B cell (primary cell): ENCODE results near the gene SPHK2. TPM values are rescaled to one million over a fixed set of nuclear protein-coding genes. Genes with fewer than 3 reads are reported as not detected.

Experiments used
- ATAC-seq: fragments of 200-7000 bp; cut with Tn5 transposase; one replicate; pipeline ENCODE4 v1.10.0; 2021; ENCODE audit warnings: low read depth, mild to moderate bottlenecking, moderate number of reproducible peaks, moderate library complexity
- CTCF ChIA-PET: fragments of 350-600 bp; sonication (Branson Sonifier 250); formaldehyde crosslinking; loops from one replicate; lab custom pipeline; 2021; ENCODE audit warnings: antibody characterized with exemption, inconsistent platforms; lab: Charles Lee
- POLR2A ChIA-PET: fragments of 350-600 bp; sonication (Branson Sonifier 250); formaldehyde crosslinking; loops from one replicate; lab custom pipeline; 2021; ENCODE audit warnings: antibody characterized with exemption; lab: Charles Lee
- DNase-seq: peaks from one replicate; pipeline ENCODE4 v3.0.0; 2013
- H2AFZ ChIP-seq: 2 replicates; pipeline ENCODE4 v1.6.1; 2012; ENCODE audit warnings: mild to moderate bottlenecking, low read depth, low read length; ENCODE audit not compliant: insufficient read depth, poor library complexity, severe bottlenecking
- H3K27ac ChIP-seq, 2 donors: 1 replicate in 1 of 2; 2 replicates in 1 of 2; pipeline ENCODE4 v1.5.1; 2012 to 2013; ENCODE audit warnings: low read length in 2 of 2, mild to moderate bottlenecking in 2 of 2, moderate library complexity in 1 of 2
- H3K27me3 ChIP-seq, 4 experiments: fragments of 200-600 bp in 1 of 4; sonication (generic) in 1 of 4; replicated peaks in 1 of 4; 1 replicate in 2 of 4; 2 replicates in 2 of 4; pipeline versions ENCODE4 v1.6.1 to v1.7.0; 2013 to 2016; ENCODE audit warnings: low read length in 3 of 4, mild to moderate bottlenecking in 2 of 4, mixed read lengths in 1 of 4, moderate library complexity in 1 of 4; ENCODE audit not compliant: insufficient read depth in 4 of 4, control insufficient read depth in 3 of 4; ENCODE audit errors: control extremely low read depth in 1 of 4
- H3K36me3 ChIP-seq, 2 experiments: replicated peaks in 1 of 2; 1 replicate in 1 of 2; 2 replicates in 1 of 2; pipeline versions ENCODE4 v1.6.1 to v1.7.1; 2013; ENCODE audit warnings: low read length in 1 of 2; ENCODE audit not compliant: insufficient read depth in 2 of 2, control insufficient read depth in 1 of 2; ENCODE audit errors: control extremely low read depth in 1 of 2, extremely low read depth in 1 of 2
- H3K4me1 ChIP-seq, 2 donors: fragments of 200-600 bp in 1 of 2; sonication (generic) in 1 of 2; 1 replicate in 1 of 2; 2 replicates in 1 of 2; pipeline versions ENCODE4 v1.5.1 to v1.6.1; 2013 to 2017; ENCODE audit warnings: low read length in 2 of 2; ENCODE audit not compliant: control insufficient read depth in 2 of 2, insufficient read depth in 2 of 2
- H3K4me2 ChIP-seq: replicated peaks from 2 replicates; pipeline ENCODE3; 2012; ENCODE audit warnings: mild to moderate bottlenecking, low read depth, low read length; ENCODE audit not compliant: poor library complexity, severe bottlenecking
- H3K4me3 ChIP-seq, 5 experiments: fragments of 200-600 bp in 1 of 5; sonication (generic) in 1 of 5; 1 replicate in 3 of 5; 2 replicates in 2 of 5; pipeline versions ENCODE4 v1.5.1 to v1.7.0; 2011 to 2016; ENCODE audit warnings: low read length in 4 of 5, mild to moderate bottlenecking in 4 of 5, low read depth in 2 of 5, control low read depth in 1 of 5, moderate library complexity in 1 of 5; ENCODE audit not compliant: insufficient read depth in 1 of 5; ENCODE audit errors: control extremely low read depth in 1 of 5, extremely low read depth in 1 of 5
- H3K79me2 ChIP-seq: fragments of 200-600 bp; sonication (generic); one replicate; pipeline ENCODE4 v1.6.0; 2016; ENCODE audit warnings: low read length; ENCODE audit not compliant: control insufficient read depth, insufficient read depth
- H3K9ac ChIP-seq: fragments of 200-600 bp; sonication (generic); 2 replicates; pipeline ENCODE4 v1.6.1; 2017; ENCODE audit warnings: mild to moderate bottlenecking, low read length, moderate library complexity
- H3K9me3 ChIP-seq, 3 donors: one replicate each; pipeline versions ENCODE4 v1.6.1 to v1.7.1; 2013; ENCODE audit warnings: low read length in 2 of 3; ENCODE audit not compliant: control insufficient read depth in 2 of 3, insufficient read depth in 1 of 3; ENCODE audit errors: control extremely low read depth in 1 of 3
- H4K20me1 ChIP-seq: 2 replicates; pipeline ENCODE4 v1.6.0; 2012; ENCODE audit warnings: mild to moderate bottlenecking, low read length; ENCODE audit not compliant: insufficient read depth, control insufficient read depth, poor library complexity, severe bottlenecking
- H3K27ac Mint-ChIP-seq: one replicate; pipeline ENCODE4 v1.8.0; 2021; ENCODE audit warnings: mixed read lengths
- H3K27me3 Mint-ChIP-seq: one replicate; pipeline ENCODE4 v1.8.0; 2021; ENCODE audit warnings: mixed read lengths
- H3K4me1 Mint-ChIP-seq: one replicate; pipeline ENCODE4 v1.8.0; 2021; ENCODE audit warnings: mixed read lengths
- H3K4me3 Mint-ChIP-seq: one replicate; pipeline ENCODE4 v1.8.0; 2021; ENCODE audit warnings: mixed read lengths
- H3K9me3 Mint-ChIP-seq: one replicate; pipeline ENCODE4 v1.8.0; 2022; ENCODE audit warnings: mixed read lengths; ENCODE audit not compliant: insufficient read depth
- CTCF ChIP-seq: fragments of 200-600 bp; IDR thresholded peaks from one replicate; pipeline ENCODE4 v1.8.0; 2022; ENCODE audit warnings: antibody characterized with exemption, mild to moderate bottlenecking
- EZH2 ChIP-seq: IDR thresholded peaks from 2 replicates; pipeline ENCODE4 v1.6.1; 2012; ENCODE audit warnings: borderline replicate concordance, low read depth, mild to moderate bottlenecking, moderate library complexity, low read length; ENCODE audit not compliant: insufficient read depth, poor library complexity, severe bottlenecking
- WGBS: methylation state at CpG from one replicate; pipeline ENCODE4 v1.1.5; 2013; ENCODE audit warnings: missing lambda C conversion rate; ENCODE audit not compliant: insufficient coverage; 5-methylcytosine and 5-hydroxymethylcytosine counted together
- intact Hi-C: fragments of 100-400 bp; cut with micrococcal nuclease; formaldehyde crosslinking; loops from one replicate; pipeline ENCODE4 v1.10.0; 2022
- polyA plus RNA-seq: library from polyadenylated mRNA; depleted of rRNA; stranded (reverse); fragments of >200 nt; gene quantifications from 2 replicates; pipeline ENCODE4 v1.2.3, GENCODE V29; 2012
- total RNA-seq, 2 donors: library from RNA; stranded (reverse); fragments of 120-200 nt in 1 of 2; gene quantifications; 1 replicate in 1 of 2; 2 replicates in 1 of 2; pipeline versions ENCODE4 v1.2.3 to v1.2.4, GENCODE V29; 2013 to 2022

The SPHK2 gene
- total and polyA plus RNA-seq, 2 donors (not counting 1 experiment from before 2014, with no cell fraction given), result 17.0 to 47.3 TPM

GRCh38 chr19:48587387-48587786 lies 31.9 kb upstream of the SPHK2 start:
- Histone ChIP-seq H4K20me1 (no peaks in the 10 kb centered on the region), H3K79me2 (no peaks in the 10 kb centered on the region), H3K9ac (no peak overlapping the region), H3K9me3 (peaks cover 0 to 14% (median 0%) of the 10 kb centered on the region in 3 donors), H3K27ac (no peak overlapping the region), H3K4me3 (no peak overlapping the region), H3K4me1 (peaks cover 4 to 15% of the 10 kb centered on the region in 2 donors), H3K36me3 (no peaks in the 10 kb centered on the region), H3K4me2 (no peak overlapping the region), H3K27me3 (peaks cover 0 to 7% (median 4%) of the 10 kb centered on the region in 4 experiments), H2AFZ (no peak overlapping the region)
- TF ChIP-seq CTCF, result no peak
- TF ChIP-seq EZH2, result no peak
- no peak overlapping the region for H3K4me3 Mint-ChIP-seq
- H3K4me1 Mint-ChIP-seq, result peaks cover 12% of the 10 kb centered on the region
- CTCF ChIA-PET, result interaction anchor here (0.5 to 5.0 kb wide), 13 partner anchors 20 to 320 kb away, joined by 3 to 40 read pairs (median 4); partner anchors contain the start of genes FAM83E and SPACA4
- DNase-seq (no peak), ATAC-seq (no peak)
- POLR2A ChIA-PET, result interaction anchor here (0.6 kb wide), 1 partner anchor 253 kb away, joined by 3 read pairs; no protein-coding TSS in a partner anchor
- H3K27me3 Mint-ChIP-seq, result peaks cover 14% of the 10 kb centered on the region
- H3K27ac Mint-ChIP-seq, result peak overlapping the region; percentile 3
- intact Hi-C loops, result no loop called here
- H3K9me3 Mint-ChIP-seq, result no peaks in the 10 kb centered on the region
- 100% methylated on average over 1 of the region's 3 CpGs for WGBS
